ENCODE data around the gene TMEM108.

- no peak for TF ChIP-seq TAF1 (IDR thresholded peaks at IDR 0.05; ENCODE audit: borderline replicate concordance, insufficient read depth, low read length)
- TF ChIP-seq POLR2AphosphoS5 (IDR thresholded peaks at IDR 0.05; ENCODE audit: low read depth, low read length): no peak
- TF ChIP-seq SIN3A (IDR thresholded peaks at IDR 0.05; ENCODE audit: borderline replicate concordance, insufficient read depth, low read length): no peak
- TF ChIP-seq REST (IDR thresholded peaks at IDR 0.05; ENCODE audit: insufficient read depth in 1 of 2, low read depth in 2 of 2, low read length in 2 of 2): no peak
Measured at GRCh38 chr3:133227813-133228212, 189.6 kb downstream of the TMEM108 start.
